PC-9 (cell line): Measurements from ENCODE around the gene DOHH. TPM values are rescaled to one million over a fixed set of nuclear protein-coding genes. Genes with fewer than 3 reads are reported as not detected.

ENCODE experiments used
- BruUV-seq: library from RNA; stranded (reverse); fragments of 400-500 nt; replicated peaks from 2 replicates; lab custom pipeline; 2021; lab: Mats Ljungman, UMichigan
- CTCF ChIA-PET: fragments of 300-600 bp; sonication (Branson Sonifier 250); formaldehyde crosslinking; loops from one replicate; lab custom pipeline; 2022; ENCODE audit warnings: antibody characterized with exemption; lab: Charles Lee
- POLR2A ChIA-PET: fragments of 300-600 bp; sonication (Branson Sonifier 250); formaldehyde crosslinking; loops from one replicate; lab custom pipeline; 2022; ENCODE audit warnings: antibody characterized with exemption; ENCODE audit not compliant: unreplicated experiment; lab: Charles Lee
- DNase-seq, 2 experiments: peaks; one replicate each; pipeline versions ENCODE4 v3.0.0 to v3.0.0-alpha.2; 2015 to 2022; ENCODE audit warnings: mixed read lengths in 1 of 2
- H2AFZ ChIP-seq: fragments of 200-600 bp; sonication (generic); 2 replicates; pipeline ENCODE4 v1.8.1; 2017; ENCODE audit warnings: antibody characterized with exemption
- H3F3A ChIP-seq: fragments of 200-600 bp; sonication (generic); 2 replicates; pipeline ENCODE4 v1.8.1; 2017; ENCODE audit warnings: antibody characterized with exemption, mild to moderate bottlenecking, low read depth; ENCODE audit not compliant: insufficient read depth
- H3K27ac ChIP-seq: fragments of 200-600 bp; sonication (generic); 2 replicates; pipeline ENCODE4 v1.6.1; 2016; ENCODE audit warnings: mixed run types
- H3K27me3 ChIP-seq: fragments of 200-600 bp; sonication (generic); 2 replicates; pipeline ENCODE4 v1.6.1; 2016; ENCODE audit warnings: low read depth, mixed run types; ENCODE audit not compliant: insufficient read depth
- H3K36me3 ChIP-seq: fragments of 200-600 bp; sonication (generic); 2 replicates; pipeline ENCODE4 v1.6.1; 2016; ENCODE audit warnings: low read depth, mixed run types
- H3K4me1 ChIP-seq: fragments of 200-600 bp; sonication (generic); replicated peaks from 2 replicates; pipeline ENCODE4 v1.6.1; 2016; ENCODE audit warnings: mixed run types; ENCODE audit not compliant: insufficient read depth
- H3K4me2 ChIP-seq: fragments of 200-600 bp; sonication (generic); 2 replicates; pipeline ENCODE4 v1.6.1; 2017; ENCODE audit warnings: mixed run types
- H3K4me3 ChIP-seq: fragments of 200-600 bp; sonication (generic); 2 replicates; pipeline ENCODE4 v1.6.1; 2016; ENCODE audit warnings: mixed run types
- H3K79me2 ChIP-seq: fragments of 200-600 bp; sonication (generic); 2 replicates; pipeline ENCODE4 v1.6.1; 2017; ENCODE audit warnings: low read depth, mixed run types
- H3K9me2 ChIP-seq: fragments of 200-600 bp; sonication (generic); 2 replicates; pipeline ENCODE4 v1.8.1; 2017; ENCODE audit warnings: mild to moderate bottlenecking; ENCODE audit not compliant: insufficient read depth
- H3K9me3 ChIP-seq: fragments of 200-600 bp; sonication (generic); 2 replicates; pipeline ENCODE4 v1.8.1; 2016; ENCODE audit warnings: low read depth; ENCODE audit not compliant: insufficient read depth
- H4K20me1 ChIP-seq: fragments of 200-600 bp; sonication (generic); 2 replicates; pipeline ENCODE4 v1.8.1; 2017; ENCODE audit not compliant: insufficient read depth
- CTCF ChIP-seq: fragments of 200-600 bp; sonication (generic); conservative IDR thresholded peaks from 2 replicates; pipeline ENCODE4 v1.6.1; 2017; ENCODE audit warnings: mixed run types, antibody characterized with exemption, mild to moderate bottlenecking, moderate library complexity
- EZH2 ChIP-seq: fragments of 200-600 bp; sonication (generic); IDR thresholded peaks from 2 replicates; pipeline ENCODE4 v1.8.0; 2017; ENCODE audit warnings: antibody characterized with exemption, low read depth
- intact Hi-C: fragments of 100-400 bp; cut with micrococcal nuclease; formaldehyde crosslinking; loops from one replicate; pipeline ENCODE4 v1.10.0; 2022; ENCODE audit not compliant: unreplicated experiment
- total RNA-seq: library from RNA; stranded (reverse); gene quantifications from 2 replicates; pipeline ENCODE4 v1.2.3, GENCODE V29; 2021

DOHH gene
- total RNA-seq, 1 experiment from 2014 or later, result 7.7 TPM

DNA sequence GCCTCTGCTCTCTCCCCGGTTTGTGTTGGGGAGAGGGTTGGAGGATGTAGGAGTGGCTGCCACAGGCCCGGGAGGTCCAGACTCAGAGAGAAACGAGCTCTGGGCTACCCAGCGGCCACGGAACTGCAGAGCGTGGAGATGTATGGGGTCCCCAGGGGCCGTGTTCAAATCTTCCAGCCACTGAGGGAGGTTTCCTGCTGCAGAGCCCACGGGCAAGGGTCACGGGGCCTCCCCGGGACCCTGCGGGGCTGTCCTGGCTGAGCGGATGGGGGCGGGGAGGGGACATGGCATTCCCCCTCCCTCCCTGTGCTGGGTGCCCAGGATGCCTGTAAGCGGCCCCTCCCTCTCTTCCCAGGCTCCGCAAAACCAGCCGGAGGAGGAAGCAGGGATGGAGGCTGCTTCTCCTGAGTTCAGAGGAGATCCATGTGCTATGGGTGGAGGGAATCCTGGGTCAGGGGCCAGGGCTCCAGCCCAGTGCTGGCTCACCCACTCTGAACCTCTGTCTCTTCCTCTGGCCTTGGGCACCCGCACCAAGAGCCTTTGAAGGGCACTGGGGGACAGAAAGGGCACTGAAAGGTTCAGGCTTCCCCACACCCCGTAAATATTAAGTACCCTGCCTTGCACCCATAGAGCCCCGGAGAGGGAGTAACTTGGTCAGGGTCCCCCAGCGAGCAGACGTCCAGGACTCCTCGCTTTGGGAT, 42.8 kb downstream of the DOHH start:
- DNase-seq, result no peak
- no peaks in the 10 kb centered on the region for H4K20me1 ChIP-seq
- TF ChIP-seq EZH2, result no peak
- TF ChIP-seq CTCF, result no peak
- intact Hi-C loops, result no loop called here
- H3K27ac ChIP-seq, result no peak overlapping the region
- H3K27me3 ChIP-seq, result no peaks in the 10 kb centered on the region
- no TSS peak for BruUV-seq
- no peak overlapping the region for H3K4me3 ChIP-seq
- H2AFZ ChIP-seq, result no peak overlapping the region
- ChIA-PET CTCF (interaction anchor here (0.6 kb wide), 1 partner anchor 28 kb away, joined by 5 read pairs; no protein-coding TSS in a partner anchor), POLR2A (no interaction called here)
- no peaks in the 10 kb centered on the region for H3K4me1 ChIP-seq
- no peaks in the 10 kb centered on the region for H3K36me3 ChIP-seq
- no peaks in the 10 kb centered on the region for H3K79me2 ChIP-seq
- H3K9me3 ChIP-seq, result no peaks in the 10 kb centered on the region
- no peak overlapping the region for H3K4me2 ChIP-seq
- H3F3A ChIP-seq, result no peaks in the 10 kb centered on the region
- no peaks in the 10 kb centered on the region for H3K9me2 ChIP-seq

DNA sequence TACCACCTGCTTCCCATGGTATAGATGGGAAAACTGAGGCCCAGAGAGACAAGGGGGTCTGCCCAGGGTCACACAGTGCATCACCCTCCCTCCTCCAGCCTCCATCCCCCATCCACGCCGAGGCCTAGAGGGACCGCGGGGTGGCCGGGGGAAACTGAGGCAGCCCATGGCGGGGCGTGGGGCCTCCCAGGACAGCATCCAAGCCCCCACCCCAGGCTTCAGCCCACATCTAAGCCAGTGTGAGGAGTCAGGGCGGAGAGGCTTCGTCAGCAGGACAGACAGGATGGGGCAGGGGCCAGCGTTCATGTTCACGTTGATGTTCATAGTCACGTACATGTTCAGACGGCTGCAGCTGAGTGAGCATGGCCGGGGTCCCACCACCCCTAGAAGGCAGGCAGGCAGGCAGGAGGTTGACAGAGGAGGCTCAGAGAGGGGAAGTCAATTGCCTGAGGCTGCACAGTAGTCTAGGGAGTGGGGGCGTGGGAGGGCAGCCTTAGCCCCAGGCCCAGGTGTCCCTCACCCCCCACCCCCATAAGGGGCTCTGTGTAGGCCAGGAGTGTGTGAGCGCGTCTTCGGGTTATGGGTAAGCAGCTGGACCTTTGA, 43.4 kb downstream of the DOHH start:
- H3K4me3 ChIP-seq, result no peak overlapping the region
- H2AFZ ChIP-seq, result no peak overlapping the region
- no peaks in the 10 kb centered on the region for H3K27me3 ChIP-seq
- CTCF ChIA-PET, result interaction anchor here (0.6 kb wide), 1 partner anchor 28 kb away, joined by 5 read pairs; no protein-coding TSS in a partner anchor
- BruUV-seq, result no TSS peak
- no peaks in the 10 kb centered on the region for H3K79me2 ChIP-seq
- intact Hi-C loops, result no loop called here
- peaks cover 1% of the 10 kb centered on the region; the same call in 1 of the 2 replicates for H3F3A ChIP-seq
- POLR2A ChIA-PET, result no interaction called here
- no peak overlapping the region for H3K4me2 ChIP-seq
- TF ChIP-seq EZH2 (no peak), CTCF (no peak)
- H3K9me2 ChIP-seq, result no peaks in the 10 kb centered on the region
- no peaks in the 10 kb centered on the region for H4K20me1 ChIP-seq
- no peaks in the 10 kb centered on the region for H3K9me3 ChIP-seq
- no peak for DNase-seq
- H3K4me1 ChIP-seq, result peaks cover 2% of the 10 kb centered on the region; the same call in 1 of the 2 replicates
- no peak overlapping the region for H3K27ac ChIP-seq
- no peaks in the 10 kb centered on the region for H3K36me3 ChIP-seq

- no peaks in the 10 kb centered on the region; the same call in 1 of the 2 replicates for H4K20me1 ChIP-seq
- intact Hi-C loops, result no loop called here
- no peaks in the 10 kb centered on the region for H3K9me2 ChIP-seq
- peaks cover 10% of the 10 kb centered on the region; the same call in 1 of the 2 replicates for H3F3A ChIP-seq
- no TSS peak for BruUV-seq
- H3K4me1 ChIP-seq, result peaks cover 12% of the 10 kb centered on the region
- H3K79me2 ChIP-seq, result no peaks in the 10 kb centered on the region
- H3K27me3 ChIP-seq, result no peaks in the 10 kb centered on the region
- no peak overlapping the region for H3K4me3 ChIP-seq
- TF ChIP-seq EZH2 (no peak), CTCF (no peak)
- no peaks in the 10 kb centered on the region for H3K9me3 ChIP-seq
- H2AFZ ChIP-seq, result no peak overlapping the region
- H3K36me3 ChIP-seq, result no peaks in the 10 kb centered on the region
- POLR2A ChIA-PET, result no interaction called here
- H3K27ac ChIP-seq, result no peak overlapping the region
- no peak overlapping the region for H3K4me2 ChIP-seq
- CTCF ChIA-PET, result no interaction called here
- no peak for DNase-seq
Measured at GRCh38 chr19:3455960-3456601, 44.4 kb downstream of the DOHH start.
